ENCODE results near the gene CISD3. TPM values are rescaled to one million over a fixed set of nuclear protein-coding genes. Genes with fewer than 3 reads are reported as not detected.

CISD3 gene
- total RNA-seq, 1 experiment from 2014 or later, result 14.1 TPM

GRCh38 chr17:38752308-38753070 is 22.3 kb downstream of the CISD3 start, which contains the start of gene PSMB3:
PSMB3 (plus strand) TSS chr17:38752741; CDS start chr17:38752827, 86 bp downstream.
- H3K9ac ChIP-seq (ENCODE audit: low read length), result peak within 1 kb of the TSS; percentile 96
- DNase-seq, result peak; percentile 98
- intact Hi-C loops (cut with micrococcal nuclease), result loop anchor here (2.0 kb wide), 1 partner anchor 46 kb away; the partner anchor contains the start of gene PIP4K2B
- H3F3A ChIP-seq (ENCODE audit: low read length, unreplicated experiment), result no peaks in the 10 kb centered on the region
- peak within 1 kb of the TSS; percentile 88 for H3K4me2 ChIP-seq (ENCODE audit: low read length)
- no peaks in the 10 kb centered on the region for H4K20me1 ChIP-seq (ENCODE audit: low read length)
- peak within 1 kb of the TSS; percentile 84 for H2AFZ ChIP-seq (ENCODE audit: low read length)
- H3K4me1 ChIP-seq (ENCODE audit: insufficient read depth, low read length), result peaks cover 16% of the 10 kb centered on the region
- peak; percentile 68 for ATAC-seq
- ChIA-PET CTCF (no interaction called here), POLR2A (ENCODE audit: unreplicated experiment) (interaction anchor here (0.6 kb wide), 1 partner anchor 265 kb away, joined by 3 read pairs; no protein-coding TSS in a partner anchor)
- no peaks in the 10 kb centered on the region for H3K27me3 ChIP-seq (ENCODE audit: low read length)
- TF ChIP-seq EZH2phosphoT487 (IDR thresholded peaks at IDR 0.05; ENCODE audit: borderline replicate concordance, low read length) (no peak), CTCF (conservative IDR thresholded peaks at IDR 0.05; ENCODE audit: low read depth, low read length) (no peak), EZH2 (IDR thresholded peaks at IDR 0.05; ENCODE audit: low read length, unreplicated experiment) (no peak)
- H3K4me3 ChIP-seq (ENCODE audit: low read length), result peak within 1 kb of the TSS; percentile 94
- H3K36me3 ChIP-seq (ENCODE audit: low read depth, low read length), result peaks cover 16% of the 10 kb centered on the region
- H3K79me2 ChIP-seq (ENCODE audit: low read length), result peaks cover 51% of the 10 kb centered on the region
- H3K9me2 ChIP-seq (replicated peaks; ENCODE audit: low read length), result no peaks in the 10 kb centered on the region
- peak within 1 kb of the TSS; percentile 64 for H3K27ac ChIP-seq (ENCODE audit: low read length)
- BruUV-seq (replicated peaks), result no TSS peak
- no peaks in the 10 kb centered on the region for H3K9me3 ChIP-seq (ENCODE audit: low read length)

- Histone ChIP-seq H3K9me3 (ENCODE audit: low read length) (no peaks in the 10 kb centered on the region), H3K36me3 (ENCODE audit: low read depth, low read length) (peaks cover 19% of the 10 kb centered on the region), H3F3A (ENCODE audit: low read length, unreplicated experiment) (no peaks in the 10 kb centered on the region), H3K9me2 (replicated peaks; ENCODE audit: low read length) (no peaks in the 10 kb centered on the region), H3K27ac (ENCODE audit: low read length) (peak overlapping the region; percentile 50; the same call in 1 of the 2 replicates), H4K20me1 (ENCODE audit: low read length) (no peaks in the 10 kb centered on the region), H3K4me2 (ENCODE audit: low read length) (peak overlapping the region; percentile 85), H3K27me3 (ENCODE audit: low read length) (no peaks in the 10 kb centered on the region), H3K4me1 (ENCODE audit: insufficient read depth, low read length) (peaks cover 16% of the 10 kb centered on the region), H2AFZ (ENCODE audit: low read length) (peak overlapping the region; percentile 73; the same call in 1 of the 2 replicates), H3K9ac (ENCODE audit: low read length) (peak overlapping the region; percentile 96), H3K4me3 (ENCODE audit: low read length) (peak overlapping the region; percentile 94), H3K79me2 (ENCODE audit: low read length) (peaks cover 46% of the 10 kb centered on the region)
- intact Hi-C loops (cut with micrococcal nuclease), result loop anchor here (2.0 kb wide), 1 partner anchor 46 kb away; the partner anchor contains the start of gene PIP4K2B
- no peak for ATAC-seq
- ChIA-PET CTCF (no interaction called here), POLR2A (ENCODE audit: unreplicated experiment) (interaction anchor here (0.6 kb wide), 1 partner anchor 101 kb away, joined by 5 read pairs; no protein-coding TSS in a partner anchor)
- BruUV-seq (replicated peaks), result TSS peak; percentile 60
- TF ChIP-seq EZH2phosphoT487 (IDR thresholded peaks at IDR 0.05; ENCODE audit: borderline replicate concordance, low read length), result no peak
- TF ChIP-seq EZH2 (IDR thresholded peaks at IDR 0.05; ENCODE audit: low read length, unreplicated experiment), result no peak
- DNase-seq, result no peak
Observed at GRCh38 chr17:38753071-38753506, 22.9 kb downstream of the CISD3 start.

GRCh38 chr17:38761612-38762011 is 31.5 kb downstream of the CISD3 start:
- H3K9me2 ChIP-seq (replicated peaks; ENCODE audit: low read length), result no peaks in the 10 kb centered on the region
- H3K4me2 ChIP-seq (ENCODE audit: low read length), result no peak overlapping the region
- no peaks in the 10 kb centered on the region for H3K79me2 ChIP-seq (ENCODE audit: low read length)
- H3K27me3 ChIP-seq (ENCODE audit: low read length), result no peaks in the 10 kb centered on the region
- H3F3A ChIP-seq (ENCODE audit: low read length, unreplicated experiment), result no peaks in the 10 kb centered on the region
- ATAC-seq, result peak; percentile 15; the same call in 1 of the 2 replicates
- H3K9ac ChIP-seq (ENCODE audit: low read length), result no peak overlapping the region
- H3K4me1 ChIP-seq (ENCODE audit: insufficient read depth, low read length), result no peaks in the 10 kb centered on the region
- no peak overlapping the region for H3K4me3 ChIP-seq (ENCODE audit: low read length)
- BruUV-seq (replicated peaks), result no TSS peak
- no peaks in the 10 kb centered on the region for H4K20me1 ChIP-seq (ENCODE audit: low read length)
- TF ChIP-seq CTCF (conservative IDR thresholded peaks at IDR 0.05; ENCODE audit: low read depth, low read length), result peak; percentile 58
- no peak for TF ChIP-seq EZH2phosphoT487 (IDR thresholded peaks at IDR 0.05; ENCODE audit: borderline replicate concordance, low read length)
- no peak overlapping the region for H3K27ac ChIP-seq (ENCODE audit: low read length)
- DNase-seq, result peak; percentile 34
- intact Hi-C loops (cut with micrococcal nuclease), result no loop called here
- peaks cover 21% of the 10 kb centered on the region; the same call in 1 of the 2 replicates for H3K36me3 ChIP-seq (ENCODE audit: low read depth, low read length)
- no peak overlapping the region for H2AFZ ChIP-seq (ENCODE audit: low read length)
- no peaks in the 10 kb centered on the region for H3K9me3 ChIP-seq (ENCODE audit: low read length)
- CTCF ChIA-PET, result no interaction called here
- POLR2A ChIA-PET (ENCODE audit: unreplicated experiment), result no interaction called here

All from PC-3 (cell line).